Activated CD4-positive, alpha-beta T cell treated with anti-CD3 and anti-CD28 coated beads, Interleukin-10, Interleukin-2, amounts not matched to agents 100 ng/mL and 50 ng/mL, durations not matched to agents 16 hours and 8 hours (primary cell): ENCODE measurements around the gene SLC35E4.
"Not testable (repeated sequence)": the region's sequence is repeated elsewhere in the genome, so short reads cannot be mapped to it uniquely, and the experiment has no call there.

ENCODE experiments used
- DNase-seq: peaks from one replicate; pipeline ENCODE4 v3.0.0-alpha.2; 2020

Gene SLC35E4

DNA sequence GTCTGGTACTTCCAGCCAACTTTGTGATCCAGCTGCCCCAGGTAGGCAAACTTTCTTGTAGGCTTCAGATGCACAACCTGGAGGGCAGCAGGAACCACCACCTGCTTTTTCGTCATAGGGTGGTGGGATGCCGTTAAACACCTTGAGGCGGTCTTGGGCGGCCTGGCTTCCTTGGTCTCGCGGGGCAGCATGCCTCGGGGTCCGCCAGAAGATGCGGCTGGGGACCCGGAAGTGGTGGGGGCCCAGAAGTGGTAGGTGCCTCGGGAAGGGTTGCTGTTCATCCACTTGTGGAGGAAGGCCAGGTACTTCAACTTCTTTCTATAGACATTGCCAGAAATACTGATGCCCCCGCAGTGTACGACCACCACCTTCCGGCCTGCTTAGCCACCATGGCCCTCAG lies 18.8 kb downstream of the SLC35E4 start:
- no peak for DNase-seq

GRCh38 chr22:30655532-30655931 lies 20.0 kb downstream of the SLC35E4 start:
- no peak for DNase-seq

- no peak for DNase-seq
Measured at GRCh38 chr22:30662040-30662439, 26.5 kb downstream of the SLC35E4 start.

DNA sequence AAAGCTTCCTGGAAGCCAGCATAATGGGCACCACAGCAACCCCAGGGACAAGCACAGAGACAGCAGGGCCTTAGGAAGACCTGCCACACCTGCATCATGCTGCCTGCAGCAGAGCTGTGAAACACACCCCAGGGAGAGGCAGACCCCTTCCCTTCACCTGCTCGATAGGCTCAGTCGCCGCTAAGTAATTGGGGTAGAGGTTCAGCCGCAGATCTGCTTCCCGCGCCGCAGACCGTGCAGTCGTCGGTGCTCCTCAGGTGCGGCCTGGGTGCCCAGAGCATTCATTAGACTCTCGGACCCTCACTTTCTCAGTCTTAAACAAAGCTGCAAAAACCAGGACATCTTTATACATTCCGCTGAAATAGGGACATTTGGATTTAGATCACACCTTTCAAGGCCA lies 29.2 kb downstream of the SLC35E4 start:
- no peak for DNase-seq

GRCh38 chr22:30665266-30665665 lies 29.7 kb downstream of the SLC35E4 start:
- no peak for DNase-seq

DNA sequence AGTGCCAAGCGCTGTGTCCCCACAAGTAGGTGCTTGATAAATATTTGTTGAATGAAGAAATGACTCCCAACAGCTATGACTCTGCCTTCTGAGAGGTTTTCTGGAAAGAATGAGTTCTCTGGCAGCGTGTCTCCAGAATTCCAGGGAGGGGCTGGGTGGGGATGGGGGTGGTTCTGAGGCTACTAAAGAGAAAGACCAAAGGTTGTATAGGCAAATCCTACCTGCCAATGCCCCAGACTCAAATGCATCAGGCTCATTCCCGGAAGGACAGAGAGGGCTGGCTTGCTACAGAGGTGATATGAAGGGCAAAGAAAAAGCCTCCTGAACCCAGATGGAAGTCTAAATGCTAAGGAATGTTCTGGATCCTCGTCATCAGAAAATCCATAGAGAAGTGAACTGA lies 30.2 kb downstream of the SLC35E4 start:
- no peak for DNase-seq

DNA sequence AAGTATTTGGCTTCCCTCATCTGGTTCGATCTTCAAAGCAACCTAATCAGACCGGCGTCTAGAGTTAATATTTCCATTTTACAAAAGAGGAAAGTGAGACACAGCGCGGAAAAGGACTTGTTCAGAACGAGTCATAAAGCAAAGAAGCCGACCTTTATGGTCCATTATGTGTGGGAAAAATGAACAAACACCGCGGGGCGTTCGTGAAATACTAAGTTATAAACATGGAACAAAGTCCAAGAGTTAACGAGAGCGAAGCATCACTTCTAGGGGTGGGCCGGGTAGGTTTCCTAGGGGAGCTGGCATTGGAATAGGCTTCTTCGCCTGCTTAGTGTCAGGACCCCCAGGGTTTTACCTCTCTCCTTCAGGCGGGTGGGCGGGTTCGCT lies 31.5 kb downstream of the SLC35E4 start:
- DNase-seq, result no peak

DNA sequence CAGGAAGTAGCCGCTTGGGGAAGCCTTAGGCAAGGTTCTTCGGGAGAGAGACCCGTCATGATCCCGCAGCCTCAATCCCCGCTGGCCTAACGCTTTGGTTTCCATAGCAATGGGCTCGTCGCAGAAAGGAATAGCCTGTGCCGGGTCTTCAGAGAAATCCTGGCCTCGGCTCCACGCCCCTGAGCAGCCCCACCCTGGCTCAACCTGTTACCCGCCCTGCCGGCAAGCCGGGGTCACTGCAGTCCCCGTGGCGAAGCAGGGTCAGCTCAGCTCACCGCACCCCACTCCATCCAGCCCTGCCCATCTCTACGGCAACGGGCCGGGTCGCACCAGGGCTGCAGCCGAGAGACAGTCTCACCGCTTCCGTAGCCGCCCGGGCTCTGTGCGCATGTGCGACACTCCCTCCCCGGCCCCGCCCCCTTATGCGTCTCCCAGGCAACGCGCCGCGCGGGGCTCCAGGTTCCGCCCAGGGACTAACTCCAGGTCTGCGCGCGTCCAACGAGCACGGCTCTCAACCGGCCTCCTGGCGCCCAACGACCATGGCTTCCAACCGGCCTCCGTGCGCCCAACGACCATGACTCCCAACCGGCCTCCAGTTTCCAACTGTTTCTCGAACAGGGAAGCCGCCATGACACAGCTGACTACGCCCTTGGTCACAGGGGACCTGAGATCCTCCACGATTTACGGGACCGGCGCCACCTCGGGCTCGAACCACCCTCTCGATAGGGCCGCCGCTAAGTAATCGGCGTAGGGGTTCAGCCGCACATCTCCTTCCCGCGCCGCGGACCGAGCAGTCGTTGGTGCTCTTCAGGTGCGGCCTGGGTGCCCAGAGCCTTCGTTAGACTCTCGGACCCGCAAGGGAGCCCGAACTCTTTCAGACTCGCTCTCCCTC lies 32.2 kb downstream of the SLC35E4 start, which contains the start of gene DUSP18:
TSS of gene DUSP18 (minus strand) at position 382 of the 892 bp plus-strand sequence. CDS start 3,872 bp downstream, outside the sequence.
- DNase-seq, result peak; percentile 95

DNA sequence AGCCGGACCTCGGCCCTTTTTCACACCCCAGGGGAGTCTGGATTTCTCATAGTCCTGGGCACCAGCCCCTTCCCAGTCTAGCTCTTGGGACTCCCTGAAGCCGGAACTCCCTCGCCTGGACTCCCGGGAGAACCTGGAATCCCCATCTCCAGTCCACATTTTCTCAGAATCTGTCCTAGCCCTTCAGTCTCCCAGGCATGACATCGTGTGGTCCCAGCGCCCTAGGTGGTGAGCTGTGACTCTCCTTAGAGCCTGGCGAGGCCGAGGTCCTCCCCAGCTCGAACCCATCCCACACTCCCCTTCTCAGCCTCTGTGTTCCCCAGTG lies 32.8 kb downstream of the SLC35E4 start:
- no peak for DNase-seq

DNA sequence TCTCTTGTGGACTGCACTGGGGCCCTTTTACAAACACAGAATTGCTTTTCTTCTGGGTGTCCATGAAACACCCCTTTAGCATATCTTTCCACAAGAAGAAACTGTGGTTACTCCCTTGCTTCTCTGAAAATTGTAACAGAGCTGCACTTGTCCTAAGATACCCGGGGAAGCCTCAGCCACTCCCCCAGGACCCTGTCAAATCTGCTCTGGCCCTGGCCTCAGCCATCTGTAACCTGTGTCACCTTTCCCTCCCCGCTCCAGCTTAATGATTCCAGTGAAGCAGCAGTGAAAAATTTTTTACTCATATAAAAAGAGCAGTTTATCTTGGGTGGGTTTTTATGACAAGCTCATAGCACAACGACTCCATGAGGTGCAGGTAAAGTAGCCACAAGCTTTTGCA lies 35.5 kb downstream of the SLC35E4 start:
- DNase-seq, result no peak

DNA sequence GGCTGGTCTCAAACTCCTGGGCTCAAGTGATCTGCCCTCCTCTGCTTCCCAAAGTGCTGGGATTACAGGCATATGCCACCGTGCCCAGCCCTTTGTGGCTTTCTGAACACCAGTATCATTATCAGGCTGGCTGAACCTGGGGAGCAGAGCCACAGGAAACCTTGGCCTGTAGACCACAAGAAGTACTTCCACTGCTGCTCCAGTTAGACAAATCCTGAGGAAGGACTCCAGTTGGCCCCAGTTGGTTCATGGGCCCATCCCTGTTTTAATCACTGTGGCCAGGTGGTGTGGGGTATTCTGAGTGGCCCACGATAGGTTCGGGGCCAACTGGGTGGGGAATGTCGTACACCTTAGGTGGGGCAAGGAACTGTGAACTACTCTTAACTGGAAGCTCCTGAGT lies 37.6 kb downstream of the SLC35E4 start:
- DNase-seq, result no peak

DNA sequence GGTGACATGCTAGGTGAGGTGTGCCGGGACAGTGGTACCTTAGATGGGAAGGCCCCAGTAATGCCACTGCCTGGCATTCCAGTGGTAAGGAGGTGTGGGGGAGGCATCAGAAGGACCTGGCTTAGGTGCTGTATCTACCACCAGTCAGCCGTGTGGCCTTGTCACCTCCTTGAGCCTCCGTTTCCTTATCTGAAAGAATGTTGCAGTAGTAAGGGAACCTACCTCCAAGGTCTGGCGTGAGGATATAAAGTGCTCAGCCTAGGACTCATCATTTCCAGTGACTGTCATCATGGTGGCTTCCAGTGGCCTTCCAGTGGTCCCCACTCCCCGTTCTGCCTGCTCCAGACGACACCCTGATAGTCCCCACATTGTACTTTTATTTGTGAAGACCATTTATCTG lies 38.9 kb downstream of the SLC35E4 start:
- DNase-seq, result no peak

DNA sequence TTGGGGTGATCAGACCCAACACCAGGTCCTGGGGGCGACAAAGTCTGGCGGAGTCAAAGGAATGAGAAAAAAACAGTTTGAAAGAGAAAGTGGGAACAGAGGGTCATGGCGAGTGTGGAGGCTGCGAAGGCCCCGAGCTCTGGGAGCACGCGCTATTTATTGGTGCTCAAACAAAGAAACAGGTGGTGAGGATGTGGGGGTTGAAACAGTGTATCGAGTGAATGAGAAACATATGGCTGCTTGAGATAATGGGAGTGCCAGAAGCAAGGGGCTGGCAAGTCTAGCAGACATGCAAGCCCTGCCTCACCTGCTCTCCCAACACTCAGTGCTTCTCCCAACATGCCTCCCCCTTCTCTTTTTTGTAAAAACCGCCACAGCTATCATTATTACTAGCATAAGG lies 39.9 kb downstream of the SLC35E4 start:
- DNase-seq, result no peak

DNA sequence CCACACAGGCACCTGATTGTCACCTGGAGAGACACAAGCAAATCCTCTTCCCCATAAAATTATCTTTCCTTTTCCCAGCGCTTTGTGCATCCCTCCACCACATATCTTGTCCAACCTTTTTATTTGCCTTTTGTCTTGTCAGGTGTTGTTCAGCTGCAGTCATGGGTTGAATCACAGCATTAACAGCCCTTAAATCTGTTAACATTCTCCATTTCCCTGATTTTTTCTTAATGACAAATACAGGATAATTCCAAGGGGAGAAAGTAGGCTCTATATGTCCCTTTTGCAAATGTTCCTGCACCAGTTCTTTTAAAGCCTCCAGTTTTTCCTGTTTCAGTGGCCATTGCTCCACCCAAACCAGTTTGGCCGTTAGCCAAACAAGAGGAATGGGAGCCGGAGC lies 41.0 kb downstream of the SLC35E4 start:
- DNase-seq, result not testable (repeated sequence)

- DNase-seq, result not testable (repeated sequence)
Measured at GRCh38 chr22:30679895-30680690, 44.5 kb downstream of the SLC35E4 start.

- DNase-seq, result no peak
Measured at GRCh38 chr22:30680991-30681770, 45.6 kb downstream of the SLC35E4 start.

- no peak for DNase-seq
Measured at GRCh38 chr22:30681831-30682230, 46.2 kb downstream of the SLC35E4 start.

DNA sequence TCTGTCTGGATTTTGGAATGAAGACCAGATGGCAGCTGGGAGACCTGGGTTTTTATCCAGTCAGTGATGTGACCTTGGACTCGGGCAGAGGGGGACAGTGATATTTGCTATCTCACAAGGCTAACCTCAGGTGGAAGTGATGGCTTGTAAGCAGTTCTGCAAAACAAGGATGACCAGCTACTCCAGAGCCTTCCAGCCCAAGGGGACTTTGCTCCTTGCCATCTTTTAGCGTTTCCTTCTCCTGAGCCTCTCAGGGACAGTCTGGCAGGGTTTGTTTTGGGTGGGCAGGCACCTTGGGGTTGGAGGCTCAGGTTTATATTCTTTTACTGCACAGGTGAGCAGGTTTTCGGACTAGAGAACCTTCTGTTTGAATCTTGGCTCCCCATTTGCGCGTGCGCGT lies 49.6 kb downstream of the SLC35E4 start:
- DNase-seq, result no peak

- no peak for DNase-seq
Measured at GRCh38 chr22:30687358-30687757, 51.8 kb downstream of the SLC35E4 start.

DNA sequence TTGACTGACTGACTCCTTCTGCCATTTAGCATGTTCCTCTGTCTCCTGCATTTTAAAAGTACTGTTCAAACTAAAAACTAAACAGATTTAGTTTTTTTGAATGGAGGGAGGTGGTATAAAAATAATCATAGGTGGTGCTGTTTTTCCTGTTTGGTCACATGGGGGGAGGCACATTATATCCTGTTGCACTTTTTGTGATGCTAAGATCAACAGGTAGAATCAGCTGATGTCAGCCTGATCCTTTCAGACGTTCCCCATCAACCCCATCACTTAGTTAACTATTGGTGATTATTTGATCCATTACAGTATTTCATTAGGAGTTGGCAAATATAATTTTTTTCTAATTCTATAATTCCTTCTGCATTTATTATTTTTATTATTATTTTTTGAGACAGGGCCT lies 54.0 kb downstream of the SLC35E4 start:
- no peak for DNase-seq

- DNase-seq, result no peak
Measured at GRCh38 chr22:30691204-30691603, 55.6 kb downstream of the SLC35E4 start.

DNA sequence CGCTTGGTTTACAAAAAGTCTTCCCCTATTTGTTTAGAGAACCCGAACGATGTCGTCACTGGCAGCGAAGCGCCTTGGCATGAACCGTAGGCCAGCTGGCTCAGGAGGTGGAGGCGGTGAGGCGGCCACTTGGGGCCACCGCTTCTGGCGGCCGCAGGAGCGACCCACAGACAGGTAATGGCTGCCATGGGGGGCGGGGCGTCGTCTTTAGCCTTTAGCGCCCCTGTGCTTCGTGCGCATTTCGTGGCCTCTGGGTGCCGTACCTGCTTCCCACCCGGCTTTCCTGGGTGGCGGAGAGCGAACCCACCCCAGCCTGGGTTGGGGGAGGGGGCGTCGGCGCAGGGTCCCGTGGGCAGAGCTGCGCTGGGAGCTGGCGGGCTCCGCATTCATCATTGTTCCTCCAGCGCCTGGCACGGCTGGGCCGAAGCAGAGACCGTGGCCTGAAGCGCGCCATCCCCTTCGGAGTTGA lies 58.6 kb downstream of the SLC35E4 start:
- DNase-seq, result peak; percentile 52
